Mesenchymal stem cell (in vitro differentiated cells and primary cell): ENCODE results near the gene MST1.

Source experiments
- DNase-seq: peaks from one replicate; pipeline ENCODE4 v3.0.0-alpha.2; 2013
- H2AFZ ChIP-seq: one replicate; pipeline ENCODE4 v1.6.1; 2013; ENCODE audit warnings: low read depth, mild to moderate bottlenecking, control low read depth, inconsistent platforms, low read length, moderate library complexity
- H2AK5ac ChIP-seq: 2 replicates; pipeline ENCODE4 v1.6.1; 2013; ENCODE audit warnings: low read length, moderate library complexity, mild to moderate bottlenecking, inconsistent platforms; ENCODE audit not compliant: severe bottlenecking
- H2BK120ac ChIP-seq: one replicate; pipeline ENCODE4 v1.6.1; 2013; ENCODE audit warnings: low read depth, mild to moderate bottlenecking, inconsistent platforms, low read length, moderate library complexity
- H2BK12ac ChIP-seq, 2 experiments: one replicate each; pipeline ENCODE4 v1.6.1; 2013; ENCODE audit warnings: inconsistent platforms in 2 of 2, low read length in 2 of 2, mild to moderate bottlenecking in 2 of 2, moderate library complexity in 2 of 2, control low read depth in 1 of 2
- H2BK15ac ChIP-seq: one replicate; pipeline ENCODE4 v1.6.1; 2013; ENCODE audit warnings: mild to moderate bottlenecking, low read depth, inconsistent platforms; ENCODE audit not compliant: poor library complexity, severe bottlenecking
- H2BK5ac ChIP-seq: 2 replicates; pipeline ENCODE4 v1.6.1; 2013; ENCODE audit warnings: low read depth, mild to moderate bottlenecking, low read length, control low read depth, inconsistent platforms; ENCODE audit not compliant: poor library complexity, severe bottlenecking
- H3K14ac ChIP-seq, 2 experiments: one replicate each; pipeline ENCODE4 v1.6.1; 2013; ENCODE audit warnings: inconsistent platforms in 2 of 2, low read length in 2 of 2, control low read depth in 1 of 2, mild to moderate bottlenecking in 1 of 2, moderate library complexity in 1 of 2
- H3K18ac ChIP-seq, 2 experiments: one replicate each; pipeline ENCODE4 v1.6.1; 2013; ENCODE audit warnings: inconsistent platforms in 2 of 2, low read length in 2 of 2, control low read depth in 1 of 2, low read depth in 1 of 2, mild to moderate bottlenecking in 1 of 2
- H3K23ac ChIP-seq, 2 experiments: one replicate each; pipeline ENCODE4 v1.6.1; 2013; ENCODE audit warnings: inconsistent platforms in 2 of 2, low read length in 2 of 2, mild to moderate bottlenecking in 2 of 2, moderate library complexity in 2 of 2, control low read depth in 1 of 2
- H3K27ac ChIP-seq: 2 replicates; pipeline ENCODE4 v1.5.1; 2013; ENCODE audit warnings: mild to moderate bottlenecking, moderate library complexity, low read length, control low read depth, inconsistent platforms; ENCODE audit not compliant: poor library complexity, severe bottlenecking
- H3K27me3 ChIP-seq, 2 experiments: 2 replicates each; pipeline versions ENCODE4 v1.6.1 to v1.7.0; 2013; ENCODE audit warnings: low read length in 2 of 2, mild to moderate bottlenecking in 2 of 2, moderate library complexity in 2 of 2, control low read depth in 1 of 2, inconsistent platforms in 1 of 2; ENCODE audit not compliant: control insufficient read depth in 1 of 2, insufficient read depth in 1 of 2
- H3K36me3 ChIP-seq, 2 experiments: 2 replicates each; pipeline versions ENCODE4 v1.6.1 to v1.7.0; 2013; ENCODE audit warnings: low read length in 2 of 2, control low read depth in 1 of 2, inconsistent platforms in 1 of 2, low read depth in 1 of 2, mild to moderate bottlenecking in 1 of 2; ENCODE audit not compliant: insufficient read depth in 2 of 2, control insufficient read depth in 1 of 2
- H3K4ac ChIP-seq, 2 experiments: one replicate each; pipeline ENCODE4 v1.6.1; 2013; ENCODE audit warnings: inconsistent platforms in 2 of 2, low read length in 2 of 2, mild to moderate bottlenecking in 2 of 2, moderate library complexity in 2 of 2, control low read depth in 1 of 2, low read depth in 1 of 2
- H3K4me1 ChIP-seq: 2 replicates; pipeline ENCODE4 v1.6.1; 2013; ENCODE audit warnings: low read depth, low read length, control low read depth; ENCODE audit not compliant: control insufficient read depth, insufficient read depth
- H3K4me2 ChIP-seq: 2 replicates; pipeline ENCODE4 v1.6.1; 2013; ENCODE audit warnings: low read length, mild to moderate bottlenecking, inconsistent platforms; ENCODE audit not compliant: poor library complexity, severe bottlenecking
- H3K4me3 ChIP-seq, 2 experiments: 2 replicates each; pipeline versions ENCODE4 v1.5.1 to v1.7.0; 2013; ENCODE audit warnings: low read length in 2 of 2, mild to moderate bottlenecking in 2 of 2, control low read depth in 1 of 2, low read depth in 1 of 2; ENCODE audit not compliant: insufficient read depth in 1 of 2
- H3K79me1 ChIP-seq: replicated peaks from 2 replicates; pipeline ENCODE4 v1.6.1; 2013; ENCODE audit warnings: mild to moderate bottlenecking, control low read depth, low read length, inconsistent platforms; ENCODE audit not compliant: poor library complexity, severe bottlenecking
- H3K9ac ChIP-seq: 2 replicates; pipeline ENCODE4 v1.7.0; 2013; ENCODE audit warnings: mild to moderate bottlenecking, low read length, moderate library complexity
- H3K9me3 ChIP-seq: 2 replicates; pipeline ENCODE4 v1.7.0; 2013; ENCODE audit warnings: mild to moderate bottlenecking, low read length; ENCODE audit not compliant: control insufficient read depth
- H4K8ac ChIP-seq: one replicate; pipeline ENCODE4 v1.6.1; 2013; ENCODE audit warnings: inconsistent platforms, mild to moderate bottlenecking, low read length, moderate library complexity
- H4K91ac ChIP-seq: one replicate; pipeline ENCODE4 v1.6.1; 2013; ENCODE audit warnings: mild to moderate bottlenecking, low read length, inconsistent platforms
- WGBS: methylation state at CpG from one replicate; pipeline ENCODE4 v1.1.7; 2013; ENCODE audit warnings: mixed read lengths; 5-methylcytosine and 5-hydroxymethylcytosine counted together

The MST1 gene

GRCh38 chr3:49715611-49716121 is 26.4 kb upstream of the MST1 start:
- no peak overlapping the region for H2BK5ac ChIP-seq
- no peak overlapping the region for H4K8ac ChIP-seq
- DNase-seq = no peak
- H3K4ac ChIP-seq = no peak overlapping the region
- H3K4me3 ChIP-seq = no peak overlapping the region
- H3K9ac ChIP-seq = no peak overlapping the region
- no peaks in the 10 kb centered on the region for H3K9me3 ChIP-seq
- 93% methylated on average over 13 of the region's 13 CpGs for WGBS
- no peak overlapping the region for H2BK12ac ChIP-seq
- H3K18ac ChIP-seq = no peak overlapping the region
- no peak overlapping the region for H2AK5ac ChIP-seq
- H3K4me2 ChIP-seq = no peak overlapping the region
- no peak overlapping the region for H3K27ac ChIP-seq
- no peak overlapping the region for H2AFZ ChIP-seq
- H3K79me1 ChIP-seq = peaks cover 2% of the 10 kb centered on the region
- H2BK15ac ChIP-seq = no peak overlapping the region
- peaks cover 14% of the 10 kb centered on the region for H3K4me1 ChIP-seq
- H4K91ac ChIP-seq = no peak overlapping the region
- no peak overlapping the region for H2BK120ac ChIP-seq
- peaks cover 24 to 69% of the 10 kb centered on the region in 2 experiments for H3K36me3 ChIP-seq
- no peak overlapping the region for H3K14ac ChIP-seq
- no peak overlapping the region for H3K23ac ChIP-seq
- no peaks in the 10 kb centered on the region for H3K27me3 ChIP-seq

- Histone ChIP-seq H3K4me2 (no peak overlapping the region), H4K91ac (no peak overlapping the region), H2BK5ac (no peak overlapping the region), H2AFZ (no peak overlapping the region), H3K36me3 (peaks cover 20 to 65% of the 10 kb centered on the region in 2 experiments), H2AK5ac (no peak overlapping the region), H2BK120ac (no peak overlapping the region), H3K27me3 (no peaks in the 10 kb centered on the region), H3K23ac (no peak overlapping the region), H3K79me1 (peaks cover 2% of the 10 kb centered on the region), H3K4me3 (no peak overlapping the region), H3K9ac (no peak overlapping the region), H2BK12ac (no peak overlapping the region), H3K9me3 (no peaks in the 10 kb centered on the region), H3K18ac (no peak overlapping the region), H2BK15ac (no peak overlapping the region), H3K4me1 (peaks cover 14% of the 10 kb centered on the region), H3K27ac (no peak overlapping the region), H3K4ac (no peak overlapping the region), H4K8ac (no peak overlapping the region), H3K14ac (no peak overlapping the region)
- DNase-seq = no peak
- 88% methylated on average over 13 of the region's 13 CpGs for WGBS
These were observed 25.7 kb upstream of the MST1 start for GRCh38 chr3:49714728-49715550.

GRCh38 chr3:49713336-49714105 is 24.2 kb upstream of the MST1 start:
- no peak for DNase-seq
- Histone ChIP-seq H3K9ac (no peak overlapping the region), H3K4me3 (no peak overlapping the region), H3K23ac (no peak overlapping the region), H3K9me3 (no peaks in the 10 kb centered on the region), H2AK5ac (no peak overlapping the region), H3K36me3 (peaks cover 20 to 59% of the 10 kb centered on the region in 2 experiments), H3K14ac (peak overlapping the region in 1 of 2 experiments; percentile 46), H3K4me1 (peaks cover 4% of the 10 kb centered on the region), H3K27me3 (no peaks in the 10 kb centered on the region), H3K79me1 (no peaks in the 10 kb centered on the region), H2AFZ (no peak overlapping the region), H3K4me2 (no peak overlapping the region), H3K18ac (no peak overlapping the region), H3K27ac (no peak overlapping the region), H4K8ac (peak overlapping the region; percentile 47), H2BK12ac (no peak overlapping the region), H2BK5ac (no peak overlapping the region), H2BK120ac (no peak overlapping the region), H3K4ac (no peak overlapping the region), H2BK15ac (no peak overlapping the region), H4K91ac (no peak overlapping the region)
- WGBS = 95% methylated on average over 24 of the region's 25 CpGs
